Mesenchymal stem cell (in vitro differentiated cells and primary cell): ENCODE measurements around the gene DAD1.

Source experiments
- DNase-seq: peaks from one replicate; pipeline ENCODE4 v3.0.0-alpha.2; 2013
- H2AFZ ChIP-seq: one replicate; pipeline ENCODE4 v1.6.1; 2013; ENCODE audit warnings: low read depth, mild to moderate bottlenecking, control low read depth, inconsistent platforms, low read length, moderate library complexity
- H2AK5ac ChIP-seq: 2 replicates; pipeline ENCODE4 v1.6.1; 2013; ENCODE audit warnings: low read length, moderate library complexity, mild to moderate bottlenecking, inconsistent platforms; ENCODE audit not compliant: severe bottlenecking
- H2BK120ac ChIP-seq: one replicate; pipeline ENCODE4 v1.6.1; 2013; ENCODE audit warnings: low read depth, mild to moderate bottlenecking, inconsistent platforms, low read length, moderate library complexity
- H2BK12ac ChIP-seq, 2 experiments: one replicate each; pipeline ENCODE4 v1.6.1; 2013; ENCODE audit warnings: inconsistent platforms in 2 of 2, low read length in 2 of 2, mild to moderate bottlenecking in 2 of 2, moderate library complexity in 2 of 2, control low read depth in 1 of 2
- H2BK15ac ChIP-seq: one replicate; pipeline ENCODE4 v1.6.1; 2013; ENCODE audit warnings: mild to moderate bottlenecking, low read depth, inconsistent platforms; ENCODE audit not compliant: poor library complexity, severe bottlenecking
- H2BK5ac ChIP-seq: 2 replicates; pipeline ENCODE4 v1.6.1; 2013; ENCODE audit warnings: low read depth, mild to moderate bottlenecking, low read length, control low read depth, inconsistent platforms; ENCODE audit not compliant: poor library complexity, severe bottlenecking
- H3K14ac ChIP-seq, 2 experiments: one replicate each; pipeline ENCODE4 v1.6.1; 2013; ENCODE audit warnings: inconsistent platforms in 2 of 2, low read length in 2 of 2, control low read depth in 1 of 2, mild to moderate bottlenecking in 1 of 2, moderate library complexity in 1 of 2
- H3K18ac ChIP-seq, 2 experiments: one replicate each; pipeline ENCODE4 v1.6.1; 2013; ENCODE audit warnings: inconsistent platforms in 2 of 2, low read length in 2 of 2, control low read depth in 1 of 2, low read depth in 1 of 2, mild to moderate bottlenecking in 1 of 2
- H3K23ac ChIP-seq, 2 experiments: one replicate each; pipeline ENCODE4 v1.6.1; 2013; ENCODE audit warnings: inconsistent platforms in 2 of 2, low read length in 2 of 2, mild to moderate bottlenecking in 2 of 2, moderate library complexity in 2 of 2, control low read depth in 1 of 2
- H3K27ac ChIP-seq: 2 replicates; pipeline ENCODE4 v1.5.1; 2013; ENCODE audit warnings: mild to moderate bottlenecking, moderate library complexity, low read length, control low read depth, inconsistent platforms; ENCODE audit not compliant: poor library complexity, severe bottlenecking
- H3K27me3 ChIP-seq, 2 experiments: 2 replicates each; pipeline versions ENCODE4 v1.6.1 to v1.7.0; 2013; ENCODE audit warnings: low read length in 2 of 2, mild to moderate bottlenecking in 2 of 2, moderate library complexity in 2 of 2, control low read depth in 1 of 2, inconsistent platforms in 1 of 2; ENCODE audit not compliant: control insufficient read depth in 1 of 2, insufficient read depth in 1 of 2
- H3K36me3 ChIP-seq, 2 experiments: 2 replicates each; pipeline versions ENCODE4 v1.6.1 to v1.7.0; 2013; ENCODE audit warnings: low read length in 2 of 2, control low read depth in 1 of 2, inconsistent platforms in 1 of 2, low read depth in 1 of 2, mild to moderate bottlenecking in 1 of 2; ENCODE audit not compliant: insufficient read depth in 2 of 2, control insufficient read depth in 1 of 2
- H3K4ac ChIP-seq, 2 experiments: one replicate each; pipeline ENCODE4 v1.6.1; 2013; ENCODE audit warnings: inconsistent platforms in 2 of 2, low read length in 2 of 2, mild to moderate bottlenecking in 2 of 2, moderate library complexity in 2 of 2, control low read depth in 1 of 2, low read depth in 1 of 2
- H3K4me1 ChIP-seq: 2 replicates; pipeline ENCODE4 v1.6.1; 2013; ENCODE audit warnings: low read depth, low read length, control low read depth; ENCODE audit not compliant: control insufficient read depth, insufficient read depth
- H3K4me2 ChIP-seq: 2 replicates; pipeline ENCODE4 v1.6.1; 2013; ENCODE audit warnings: low read length, mild to moderate bottlenecking, inconsistent platforms; ENCODE audit not compliant: poor library complexity, severe bottlenecking
- H3K4me3 ChIP-seq, 2 experiments: 2 replicates each; pipeline versions ENCODE4 v1.5.1 to v1.7.0; 2013; ENCODE audit warnings: low read length in 2 of 2, mild to moderate bottlenecking in 2 of 2, control low read depth in 1 of 2, low read depth in 1 of 2; ENCODE audit not compliant: insufficient read depth in 1 of 2
- H3K79me1 ChIP-seq: replicated peaks from 2 replicates; pipeline ENCODE4 v1.6.1; 2013; ENCODE audit warnings: mild to moderate bottlenecking, control low read depth, low read length, inconsistent platforms; ENCODE audit not compliant: poor library complexity, severe bottlenecking
- H3K9ac ChIP-seq: 2 replicates; pipeline ENCODE4 v1.7.0; 2013; ENCODE audit warnings: mild to moderate bottlenecking, low read length, moderate library complexity
- H3K9me3 ChIP-seq: 2 replicates; pipeline ENCODE4 v1.7.0; 2013; ENCODE audit warnings: mild to moderate bottlenecking, low read length; ENCODE audit not compliant: control insufficient read depth
- H4K8ac ChIP-seq: one replicate; pipeline ENCODE4 v1.6.1; 2013; ENCODE audit warnings: inconsistent platforms, mild to moderate bottlenecking, low read length, moderate library complexity
- H4K91ac ChIP-seq: one replicate; pipeline ENCODE4 v1.6.1; 2013; ENCODE audit warnings: mild to moderate bottlenecking, low read length, inconsistent platforms
- WGBS: methylation state at CpG from one replicate; pipeline ENCODE4 v1.1.7; 2013; ENCODE audit warnings: mixed read lengths; 5-methylcytosine and 5-hydroxymethylcytosine counted together

The DAD1 gene

GRCh38 chr14:22524784-22525161 lies 64.3 kb downstream of the DAD1 start:
- no peak overlapping the region for H3K4me2 ChIP-seq
- H2BK12ac ChIP-seq, result no peak overlapping the region
- no peak overlapping the region for H3K18ac ChIP-seq
- no peak overlapping the region for H3K14ac ChIP-seq
- H2AK5ac ChIP-seq, result no peak overlapping the region
- H2AFZ ChIP-seq, result no peak overlapping the region
- H3K27me3 ChIP-seq, result no peaks in the 10 kb centered on the region
- no peak overlapping the region for H2BK15ac ChIP-seq
- no peak overlapping the region for H4K91ac ChIP-seq
- no peak overlapping the region for H3K9ac ChIP-seq
- no peak overlapping the region for H3K4ac ChIP-seq
- no peak overlapping the region for H3K27ac ChIP-seq
- H3K4me3 ChIP-seq, result no peak overlapping the region
- no peaks in the 10 kb centered on the region for H3K36me3 ChIP-seq
- no peaks in the 10 kb centered on the region for H3K4me1 ChIP-seq
- H2BK5ac ChIP-seq, result no peak overlapping the region
- DNase-seq, result no peak
- no peaks in the 10 kb centered on the region for H3K9me3 ChIP-seq
- H3K23ac ChIP-seq, result no peak overlapping the region
- no peak overlapping the region for H2BK120ac ChIP-seq
- no peaks in the 10 kb centered on the region for H3K79me1 ChIP-seq
- H4K8ac ChIP-seq, result no peak overlapping the region

- H3K14ac ChIP-seq, result no peak overlapping the region
- no peak for DNase-seq
- H3K4ac ChIP-seq, result no peak overlapping the region
- H3K4me2 ChIP-seq, result no peak overlapping the region
- no peaks in the 10 kb centered on the region for H3K9me3 ChIP-seq
- no peak overlapping the region for H2AK5ac ChIP-seq
- no peak overlapping the region for H4K91ac ChIP-seq
- no peak overlapping the region for H3K27ac ChIP-seq
- H3K36me3 ChIP-seq, result no peaks in the 10 kb centered on the region
- WGBS, result 89% methylated on average over 10 of the region's 11 CpGs
- no peak overlapping the region for H3K18ac ChIP-seq
- H2BK120ac ChIP-seq, result no peak overlapping the region
- H3K23ac ChIP-seq, result no peak overlapping the region
- peak overlapping the region in 1 of 2 experiments; percentile 83 for H2BK12ac ChIP-seq
- H3K4me1 ChIP-seq, result no peaks in the 10 kb centered on the region
- H2BK5ac ChIP-seq, result no peak overlapping the region
- H4K8ac ChIP-seq, result no peak overlapping the region
- no peaks in the 10 kb centered on the region for H3K27me3 ChIP-seq
- no peak overlapping the region for H3K4me3 ChIP-seq
- no peak overlapping the region for H2BK15ac ChIP-seq
- H2AFZ ChIP-seq, result no peak overlapping the region
- no peaks in the 10 kb centered on the region for H3K79me1 ChIP-seq
- no peak overlapping the region for H3K9ac ChIP-seq
These were observed 64.8 kb downstream of the DAD1 start for GRCh38 chr14:22524115-22524783.

- no peak overlapping the region for H3K18ac ChIP-seq
- H3K14ac ChIP-seq, result no peak overlapping the region
- no peak overlapping the region for H3K4ac ChIP-seq
- H2BK120ac ChIP-seq, result no peak overlapping the region
- H3K4me2 ChIP-seq, result no peak overlapping the region
- H3K9me3 ChIP-seq, result no peaks in the 10 kb centered on the region
- H2BK15ac ChIP-seq, result no peak overlapping the region
- H3K27ac ChIP-seq, result no peak overlapping the region
- H3K79me1 ChIP-seq, result no peaks in the 10 kb centered on the region
- H2AK5ac ChIP-seq, result no peak overlapping the region
- no peaks in the 10 kb centered on the region for H3K27me3 ChIP-seq
- H3K23ac ChIP-seq, result no peak overlapping the region
- no peak overlapping the region for H2AFZ ChIP-seq
- no peak overlapping the region for H4K91ac ChIP-seq
- H2BK12ac ChIP-seq, result no peak overlapping the region
- DNase-seq, result no peak
- H3K36me3 ChIP-seq, result no peaks in the 10 kb centered on the region
- no peak overlapping the region for H3K4me3 ChIP-seq
- no peak overlapping the region for H4K8ac ChIP-seq
- H3K9ac ChIP-seq, result no peak overlapping the region
- no peaks in the 10 kb centered on the region for H3K4me1 ChIP-seq
- H2BK5ac ChIP-seq, result no peak overlapping the region
These were observed 65.7 kb downstream of the DAD1 start for GRCh38 chr14:22523283-22523682.

GRCh38 chr14:22522466-22522957 lies 66.5 kb downstream of the DAD1 start:
- Histone ChIP-seq H3K9ac (no peak overlapping the region), H3K9me3 (no peaks in the 10 kb centered on the region), H3K18ac (no peak overlapping the region), H2AFZ (no peak overlapping the region), H3K27me3 (no peaks in the 10 kb centered on the region), H3K14ac (no peak overlapping the region), H3K4me1 (no peaks in the 10 kb centered on the region), H4K8ac (no peak overlapping the region), H3K36me3 (no peaks in the 10 kb centered on the region), H2BK12ac (no peak overlapping the region), H2BK120ac (no peak overlapping the region), H3K4ac (no peak overlapping the region), H3K4me2 (no peak overlapping the region), H4K91ac (no peak overlapping the region), H3K4me3 (no peak overlapping the region), H2BK5ac (no peak overlapping the region), H3K23ac (no peak overlapping the region), H2BK15ac (no peak overlapping the region), H2AK5ac (no peak overlapping the region), H3K79me1 (no peaks in the 10 kb centered on the region), H3K27ac (no peak overlapping the region)
- DNase-seq, result no peak
- WGBS, result 100% methylated on average over 1 of the region's 1 CpG
